Daoy (cell line): Measurements from ENCODE around the gene B4GALT2. TPM values are rescaled to one million over a fixed set of nuclear protein-coding genes. Genes with fewer than 3 reads are reported as not detected.

Experiments used
- DNase-seq: peaks from one replicate; pipeline ENCODE4 v3.0.0-alpha.2; 2015; ENCODE audit warnings: low read depth
- total RNA-seq: library from RNA; depleted of rRNA; stranded (reverse); fragments of >200 nt; shearing (Covaris generic); gene quantifications from 2 replicates; pipeline ENCODE4 v1.2.3, GENCODE V29; 2014

Gene B4GALT2
- total RNA-seq, 1 experiment from 2014 or later = 58.1 TPM

DNA sequence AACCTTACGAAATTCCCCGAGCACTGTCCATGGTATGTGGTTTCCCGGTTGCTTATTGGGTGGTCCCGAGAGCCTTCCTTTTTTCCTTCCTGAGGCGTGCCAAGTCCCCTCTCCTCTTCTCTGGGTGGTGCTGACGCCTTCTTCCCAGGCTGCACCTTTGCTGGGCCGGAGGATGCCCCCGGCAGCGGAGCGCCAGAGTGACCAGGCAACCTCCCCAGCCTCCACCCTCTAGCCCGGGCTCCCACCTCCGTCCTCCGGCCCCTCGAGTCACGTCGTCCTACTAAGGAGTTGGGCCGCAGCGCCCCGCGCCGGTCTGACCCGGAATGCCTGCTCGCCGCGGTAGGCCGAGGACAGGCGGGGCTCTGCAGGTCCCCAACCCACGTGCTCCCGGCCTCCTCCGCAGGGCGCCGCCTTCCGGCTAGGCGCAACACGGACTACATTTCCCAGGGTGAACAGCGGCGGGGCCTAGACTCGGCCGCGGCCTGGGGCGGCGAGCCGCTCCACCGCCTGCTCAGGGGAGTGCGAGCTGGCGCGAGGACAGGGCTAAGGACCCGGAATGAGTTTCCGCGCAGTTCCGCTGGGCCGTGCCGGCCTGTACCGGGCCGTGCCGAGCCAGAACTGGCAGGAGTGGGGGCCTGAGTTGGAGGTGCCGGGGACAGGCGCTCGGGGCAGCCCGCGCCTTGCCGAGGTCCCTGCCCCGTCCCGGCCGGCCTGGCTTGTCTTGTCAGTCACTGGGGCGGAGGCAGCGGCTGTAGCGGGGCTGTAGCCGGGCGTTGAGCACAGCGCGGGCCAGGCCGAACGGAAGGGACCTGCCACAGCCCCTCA, 32.6 kb upstream of the B4GALT2 start, which contains the start of gene IPO13:
Gene IPO13 (plus strand): TSS at position 715 of the 825 bp plus-strand sequence. CDS start 651 bp downstream, outside the sequence.
- peak; percentile 98 for DNase-seq

GRCh38 chr1:43947061-43947873, 31.7 kb upstream of the B4GALT2 start:
- no peak for DNase-seq

DNA sequence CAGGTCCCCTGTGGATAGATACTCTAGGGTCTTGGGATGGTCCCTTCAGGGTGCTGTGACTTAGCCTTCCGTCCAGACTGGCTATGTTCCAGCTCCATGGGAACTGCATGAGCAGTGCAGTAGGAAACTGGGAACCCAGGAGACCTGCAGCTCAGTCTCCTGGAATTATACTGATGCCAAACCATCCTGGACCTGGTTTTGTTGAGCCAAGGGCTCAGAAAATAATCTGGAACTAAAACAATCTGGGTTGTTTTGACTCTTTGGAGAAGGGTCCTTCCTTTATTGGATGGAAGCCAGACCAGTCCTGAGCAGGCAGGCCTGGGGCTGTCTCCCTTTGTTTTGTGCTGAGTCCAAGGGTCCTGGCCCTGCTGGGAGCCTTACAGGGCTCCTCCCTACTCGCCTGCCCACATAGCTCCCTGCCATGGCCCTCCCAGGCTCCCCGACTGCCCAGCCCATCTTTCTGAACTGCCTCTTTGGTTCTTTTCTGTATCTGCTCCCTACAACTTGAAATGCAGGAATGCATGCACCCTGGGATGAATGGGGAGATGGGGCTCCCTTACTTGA, 31.1 kb upstream of the B4GALT2 start:
- no peak for DNase-seq

GRCh38 chr1:43949678-43950077, 29.3 kb upstream of the B4GALT2 start:
- no peak for DNase-seq

DNA sequence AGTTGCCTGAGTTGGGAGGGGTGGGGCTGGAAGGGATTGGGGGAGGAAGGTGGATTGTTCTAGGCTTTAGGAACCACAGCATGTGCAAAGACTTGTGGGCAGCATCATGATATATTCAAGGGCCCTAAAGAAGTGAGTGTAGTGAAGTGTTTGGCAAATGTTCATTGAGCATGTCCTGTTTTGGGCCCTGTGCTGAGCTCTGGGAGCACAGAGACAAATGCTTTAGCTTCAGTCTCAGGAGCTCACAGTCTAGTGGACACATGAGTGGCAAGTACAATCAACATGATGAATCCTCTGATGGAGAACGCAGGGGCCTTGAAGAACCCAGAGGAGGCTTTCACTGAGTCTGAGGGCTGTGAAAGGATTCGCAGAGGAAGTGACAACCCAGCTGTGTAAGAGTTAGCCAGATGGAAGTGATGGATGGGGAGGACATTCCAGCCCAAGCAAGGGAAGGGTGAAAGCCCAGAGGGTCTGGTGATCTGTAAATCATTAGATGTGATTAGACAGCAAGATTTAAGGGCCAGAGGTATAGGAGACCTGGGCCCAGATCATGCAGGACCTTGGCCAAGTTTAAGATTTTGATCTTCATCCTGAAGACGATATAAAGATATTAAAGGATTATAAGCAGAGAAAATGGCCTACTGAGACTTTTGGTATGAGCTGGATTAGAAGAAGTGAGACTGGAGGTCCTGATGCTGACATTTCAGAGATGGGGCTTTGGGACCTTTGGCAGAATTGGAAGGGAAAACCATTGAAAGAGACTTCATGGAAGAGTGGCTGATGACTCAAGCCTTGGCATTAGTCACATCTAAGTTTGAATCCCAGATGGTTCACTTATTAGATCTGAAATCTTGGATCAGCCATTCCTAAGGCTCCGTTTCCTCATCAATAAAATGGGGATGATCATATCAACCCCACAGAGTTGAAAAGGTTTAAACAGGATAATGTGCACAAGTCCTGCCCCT, 27.7 kb upstream of the B4GALT2 start:
- peak; percentile 45 for DNase-seq

DNA sequence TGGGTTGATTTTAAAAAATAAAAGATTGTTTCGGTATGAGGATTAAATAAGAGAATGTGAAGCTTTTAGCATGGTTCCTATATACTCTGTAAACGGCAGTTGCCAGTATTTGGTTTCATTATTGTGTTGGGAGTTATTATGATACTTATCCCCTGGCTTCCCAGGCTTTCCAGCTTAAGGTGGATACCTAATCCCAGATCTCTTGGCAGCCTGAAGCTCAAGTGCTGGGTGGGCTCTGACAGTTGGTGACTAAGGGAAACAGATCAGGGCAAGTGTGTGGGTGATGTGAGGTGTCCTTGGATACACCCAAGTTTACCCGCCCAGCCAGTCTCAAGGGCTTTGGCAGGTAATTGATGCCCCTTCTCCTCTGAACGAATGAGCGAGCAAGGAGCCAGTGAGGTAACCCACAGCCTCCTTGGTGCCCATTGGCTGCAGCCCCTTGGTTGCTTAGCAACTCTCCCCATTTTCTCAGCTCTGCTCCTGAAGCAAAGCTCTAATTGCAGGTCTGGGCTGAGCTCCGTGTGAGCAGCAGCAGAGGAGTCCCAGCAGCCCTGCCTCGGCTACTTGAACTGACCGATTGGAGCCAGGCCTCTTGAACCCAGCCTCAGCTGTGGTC, 26.2 kb upstream of the B4GALT2 start:
- peak; percentile 46 for DNase-seq

DNA sequence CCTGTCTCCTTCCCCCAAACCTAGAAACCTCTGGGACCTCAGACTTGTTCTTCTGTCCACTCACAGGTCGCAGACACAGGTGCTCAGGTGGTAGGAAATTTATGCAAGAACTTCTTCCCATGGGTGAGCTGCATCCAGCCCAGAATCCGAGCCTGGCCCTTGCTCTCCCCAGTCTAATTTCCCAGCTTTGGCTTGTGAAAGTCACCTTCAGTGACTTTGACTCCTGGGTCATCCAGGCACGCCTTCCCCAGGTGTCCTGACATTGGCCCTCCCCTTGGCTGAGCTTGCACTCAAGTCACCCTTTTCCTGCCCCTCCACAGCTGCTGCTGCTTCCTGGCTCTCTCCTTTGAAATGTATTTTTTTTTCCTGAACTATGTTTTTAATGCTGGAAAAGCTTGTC, 25.6 kb upstream of the B4GALT2 start:
- DNase-seq = no peak

DNA sequence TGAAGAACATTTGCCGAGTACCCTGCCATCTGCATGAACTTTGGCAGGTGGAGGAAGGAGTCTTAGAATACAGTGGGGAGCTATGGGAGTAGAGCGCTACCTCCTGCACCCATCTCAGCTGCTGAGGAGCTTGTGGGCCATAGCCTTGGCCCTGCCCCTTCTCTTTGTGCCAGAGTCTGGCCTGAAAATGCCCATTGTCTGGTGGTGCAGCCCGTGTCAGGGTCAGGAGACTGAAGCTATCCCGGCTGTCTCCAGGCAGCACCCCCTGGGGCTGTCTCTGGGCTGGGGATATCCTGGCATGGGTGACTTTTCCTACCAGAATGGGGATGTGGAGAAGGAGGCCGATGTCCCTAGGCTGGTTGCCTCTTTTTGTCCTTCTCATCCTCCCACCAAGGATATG, 25.0 kb upstream of the B4GALT2 start:
- DNase-seq = no peak

- no peak for DNase-seq
These were observed 22.8 kb upstream of the B4GALT2 start for GRCh38 chr1:43956234-43956633.

GRCh38 chr1:43957407-43958040, 21.5 kb upstream of the B4GALT2 start:
- DNase-seq = no peak

DNA sequence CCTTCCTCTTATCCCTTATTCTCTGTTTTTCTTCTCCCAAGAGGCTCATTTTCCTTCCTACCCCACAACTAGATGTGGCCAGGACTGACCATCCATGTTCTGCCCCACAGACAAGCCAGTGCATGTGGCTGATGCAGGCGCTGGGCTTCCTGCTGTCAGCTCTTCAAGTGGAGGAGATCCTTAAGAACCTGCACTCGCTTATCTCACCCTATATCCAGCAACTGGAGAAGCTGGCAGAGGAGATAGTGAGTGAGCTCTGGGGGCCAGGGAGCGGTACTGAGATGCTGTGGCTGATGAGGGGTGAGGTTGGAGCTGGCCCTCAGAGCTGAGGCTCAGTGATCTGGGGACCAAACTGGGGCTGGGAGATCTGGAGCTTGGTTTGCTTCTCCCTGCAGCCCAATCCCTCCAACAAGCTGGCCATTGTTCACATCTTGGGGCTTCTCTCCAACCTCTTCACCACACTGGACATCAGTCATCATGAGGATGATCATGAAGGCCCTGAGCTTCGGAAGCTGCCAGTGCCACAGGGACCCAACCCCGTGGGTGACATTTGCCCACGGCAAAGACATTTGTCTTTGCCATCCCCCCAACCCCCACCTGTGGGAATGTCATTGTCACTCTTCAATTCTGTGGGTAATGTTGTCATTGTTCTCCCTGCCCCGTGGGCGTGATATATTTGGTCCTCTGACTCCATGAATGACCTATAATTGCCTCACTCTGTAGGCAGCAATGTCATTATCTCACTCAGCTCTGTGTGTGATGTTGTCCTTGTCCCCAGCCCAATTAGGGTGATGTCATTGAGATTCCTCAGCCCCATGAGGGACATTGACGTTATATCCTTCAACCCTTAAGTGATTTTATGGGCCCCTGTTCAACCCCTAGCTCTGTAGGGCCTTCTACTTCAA, 20.4 kb upstream of the B4GALT2 start:
- DNase-seq = no peak

DNA sequence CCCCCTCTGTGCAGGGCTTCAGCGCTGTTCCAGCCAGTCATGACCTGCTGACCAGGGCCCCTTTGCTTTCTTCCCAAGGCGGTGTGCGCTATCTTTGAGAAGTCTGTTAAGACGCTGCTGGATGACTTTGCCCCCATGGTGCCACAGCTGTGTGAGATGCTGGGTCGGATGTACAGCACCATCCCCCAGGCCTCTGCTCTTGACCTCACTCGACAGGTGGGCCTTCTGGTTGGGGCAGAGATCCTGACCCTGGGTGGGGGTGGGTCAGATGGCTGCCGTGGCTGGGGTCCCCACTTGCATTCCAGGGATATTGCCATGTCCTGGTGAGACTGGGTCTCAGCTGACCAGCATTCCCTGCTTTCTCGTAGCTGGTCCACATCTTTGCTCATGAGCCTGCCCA, 18.2 kb upstream of the B4GALT2 start:
- no peak for DNase-seq

DNA sequence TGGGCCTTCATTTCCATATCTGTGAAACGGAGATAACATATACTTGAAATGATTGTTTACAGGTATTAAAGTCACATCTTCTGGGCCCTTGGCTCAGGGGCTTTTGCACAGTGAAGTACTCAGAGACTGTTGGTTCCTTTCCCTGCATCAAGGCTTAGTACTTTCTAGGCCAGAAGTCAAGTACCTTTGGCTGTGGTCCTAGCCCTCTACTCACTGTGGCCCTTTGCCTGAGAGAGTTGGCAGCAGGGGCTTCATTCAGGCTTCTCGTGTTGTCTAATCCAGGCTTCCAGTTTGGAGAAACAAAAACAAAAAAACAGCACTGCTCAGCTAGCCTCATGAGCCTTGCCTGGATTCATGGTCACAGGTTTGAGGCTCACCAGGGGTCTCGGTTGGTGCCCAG, 17.3 kb upstream of the B4GALT2 start:
- no peak for DNase-seq

GRCh38 chr1:43962324-43962723, 16.7 kb upstream of the B4GALT2 start:
- no peak for DNase-seq

GRCh38 chr1:43963006-43963405, 16.0 kb upstream of the B4GALT2 start:
- no peak for DNase-seq

DNA sequence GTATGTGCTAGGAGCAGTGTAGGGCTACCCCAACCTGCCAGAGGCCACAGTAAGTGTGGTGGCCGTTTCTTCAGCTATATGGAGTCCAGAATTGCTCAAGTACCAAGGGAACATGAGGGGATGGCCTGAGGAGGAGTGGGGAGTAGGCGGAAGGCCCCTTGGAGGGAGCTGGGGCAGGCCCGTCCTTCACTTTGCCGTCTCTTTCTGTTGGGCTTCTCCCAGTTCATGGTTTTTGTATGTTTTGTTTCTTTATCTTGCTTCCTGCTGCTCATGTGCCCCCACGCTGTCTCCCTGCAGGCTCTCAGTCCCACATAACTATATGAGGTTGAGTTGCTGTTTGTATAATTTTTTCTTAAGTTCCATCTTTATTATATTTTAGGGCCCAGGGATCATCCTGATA, 15.1 kb upstream of the B4GALT2 start:
- no peak for DNase-seq

DNA sequence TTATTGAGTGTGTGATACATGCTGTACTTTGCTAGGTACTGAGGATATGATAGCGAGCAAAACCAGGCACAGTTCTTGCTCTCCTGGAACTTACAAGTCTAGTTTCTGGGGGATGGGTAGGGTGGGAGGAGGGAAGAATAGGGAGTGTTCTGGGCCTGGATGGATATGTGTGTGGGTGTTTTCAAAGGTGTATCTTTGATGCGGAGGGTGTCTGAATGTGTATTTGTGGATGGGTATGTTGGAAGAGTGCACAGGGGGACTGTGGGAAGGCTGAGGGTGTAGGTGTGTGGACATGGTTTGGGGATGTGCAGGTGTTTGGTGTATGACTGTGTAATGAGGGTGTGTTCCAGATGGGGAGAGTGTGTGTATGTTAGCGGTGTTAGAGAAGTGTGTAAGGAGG, 13.7 kb upstream of the B4GALT2 start:
- DNase-seq = no peak

DNA sequence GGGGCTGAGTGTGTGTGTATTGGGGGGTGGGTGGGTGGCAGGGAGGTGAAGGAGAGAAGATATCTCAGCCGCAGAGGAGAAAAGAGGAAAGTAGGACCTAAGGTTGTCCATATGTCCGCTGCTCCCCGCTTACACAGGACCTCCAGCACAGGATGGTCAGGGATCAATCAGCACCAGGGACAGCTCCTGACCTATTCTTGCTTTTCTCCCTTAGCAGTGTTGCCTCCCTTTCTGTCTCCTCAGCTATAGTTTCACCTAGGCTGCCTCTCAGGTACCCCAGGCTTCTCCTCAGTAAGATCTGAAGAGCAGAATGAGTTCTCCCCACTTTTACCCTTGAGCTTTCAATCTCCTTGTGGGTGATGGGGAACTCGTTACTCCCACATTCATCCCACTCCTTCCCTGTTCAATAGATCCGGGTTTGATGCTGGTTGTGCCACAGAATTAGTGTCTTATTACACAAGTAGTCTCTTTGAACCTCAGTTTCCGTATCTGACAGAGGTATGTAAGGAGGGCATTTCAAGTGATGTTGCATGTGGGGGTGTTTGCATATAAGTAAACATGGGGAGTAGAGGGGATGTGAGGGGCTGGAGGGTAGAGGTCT, 10.6 kb upstream of the B4GALT2 start:
- DNase-seq = no peak

DNA sequence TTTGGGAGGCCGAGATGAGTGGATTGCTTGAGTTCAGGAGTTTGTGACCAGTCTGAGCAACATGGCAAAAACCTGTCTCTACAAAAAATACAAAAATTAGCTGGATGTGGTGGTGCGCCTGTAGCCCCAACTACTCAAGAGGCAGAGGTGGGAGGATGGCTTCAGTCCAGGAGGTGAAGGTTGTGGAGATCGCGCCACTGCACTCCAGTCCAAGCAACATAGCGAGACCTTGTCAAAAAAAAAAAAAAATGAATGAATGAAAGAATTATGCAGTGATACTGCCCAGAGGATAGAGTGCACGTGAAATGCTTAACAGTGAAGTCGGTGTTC, 9.6 kb upstream of the B4GALT2 start:
- DNase-seq = no peak
